ENCODE results near the gene FARP2.

Gene FARP2

GRCh38 chr2:241541564-241542277 is 185.6 kb downstream of the FARP2 start:
- DNase-seq (ENCODE audit: low spot score) = peak; percentile 21
- in situ Hi-C loops (cut with MboI; ENCODE audit: low pct_unique_long_range_greater_than_20kb, low sequenced_read_pairs, unreplicated experiment) = no loop called here
- TF ChIP-seq CTCF (IDR thresholded peaks at IDR 0.05; ENCODE audit: extremely low read depth, insufficient read depth, missing control alignments) = no peak

- in situ Hi-C loops (cut with MboI; ENCODE audit: low pct_unique_long_range_greater_than_20kb, low sequenced_read_pairs, unreplicated experiment) = no loop called here
- peak; percentile 22 for DNase-seq (ENCODE audit: low spot score)
- no peak for TF ChIP-seq CTCF (IDR thresholded peaks at IDR 0.05; ENCODE audit: extremely low read depth, insufficient read depth, missing control alignments)
Measured at GRCh38 chr2:241542278-241542605, 186.2 kb downstream of the FARP2 start.
